HCT116 (cell line): ENCODE data around the gene SPRR4. TPM values are rescaled to one million over a fixed set of nuclear protein-coding genes. Genes with fewer than 3 reads are reported as not detected.

Source experiments
- ATAC-seq: fragments of 200-7000 bp; cut with Tn5 transposase; 2 replicates; pipeline ENCODE4 v1.9.1; 2020; ENCODE audit warnings: mild to moderate bottlenecking, moderate library complexity
- BruUV-seq: library from RNA; stranded (reverse); fragments of 400-500 nt; replicated peaks from 2 replicates; lab custom pipeline; 2021; lab: Mats Ljungman, UMichigan
- CTCF ChIA-PET: fragments of 300-600 bp; sonication (Branson Sonifier 250); formaldehyde crosslinking; loops from one replicate; lab custom pipeline; 2021; ENCODE audit warnings: antibody characterized with exemption; lab: Charles Lee
- POLR2A ChIA-PET: fragments of 300-600, 350-600 bp; sonication (Branson Sonifier 250); formaldehyde crosslinking; loops from one replicate; lab custom pipeline; 2021; ENCODE audit warnings: antibody characterized with exemption; lab: Charles Lee
- RAD21 ChIA-PET, 2 experiments: fragments of 300-600 bp; sonication (Branson Sonifier 250); formaldehyde crosslinking; loops; one replicate each; lab custom pipeline; 2023; ENCODE audit warnings: low total read pairs in 2 of 2; ENCODE audit not compliant: uncharacterized antibody in 2 of 2, unreplicated experiment in 2 of 2, low non-redundant PET in 1 of 2; lab: Charles Lee
- DNase-seq: peaks from one replicate; pipeline ENCODE4 v3.0.0-alpha.2; 2010; ENCODE audit warnings: low read depth, low spot score
- H2AFZ ChIP-seq: fragments of 200-600 bp; shearing (Covaris generic), sonication (generic); 2 replicates; pipeline ENCODE4 v1.6.1; 2017; ENCODE audit warnings: low read depth, mixed run types, mixed read lengths, antibody characterized with exemption, low read length; ENCODE audit not compliant: poor library complexity, severe bottlenecking
- H3K27ac ChIP-seq: 2 replicates; pipeline ENCODE4 v1.5.1; 2012; ENCODE audit warnings: low read depth, low read length
- H3K27me3 ChIP-seq: fragments of 200-600 bp; sonication (generic); 2 replicates; pipeline ENCODE4 v1.6.1; 2016; ENCODE audit warnings: mixed run types, low read length, mixed read lengths; ENCODE audit not compliant: insufficient read depth
- H3K36me3 ChIP-seq, 2 experiments: fragments of 200-500 bp in 1 of 2; fragments of 200-600 bp in 1 of 2; sonication (Bioruptor generic) in 1 of 2; sonication (generic) in 1 of 2; 2 replicates each; pipeline versions ENCODE4 v1.5.1 to v1.6.1; 2014 to 2016; ENCODE audit warnings: low read length in 2 of 2, inconsistent platforms in 1 of 2, mixed read lengths in 1 of 2, mixed run types in 1 of 2; ENCODE audit not compliant: insufficient read depth in 2 of 2, control insufficient read depth in 1 of 2
- H3K4me1 ChIP-seq, 2 experiments: fragments of 200-600 bp in 1 of 2; sonication (generic) in 1 of 2; 2 replicates each; pipeline versions ENCODE4 v1.5.1 to v1.6.1; 2012 to 2017; ENCODE audit warnings: low read length in 2 of 2, inconsistent platforms in 1 of 2, mild to moderate bottlenecking in 1 of 2, mixed read lengths in 1 of 2, mixed run types in 1 of 2, moderate library complexity in 1 of 2; ENCODE audit not compliant: insufficient read depth in 2 of 2, control insufficient read depth in 1 of 2
- H3K4me2 ChIP-seq: fragments of 200-600 bp; sonication (generic); 2 replicates; pipeline ENCODE4 v1.6.1; 2017; ENCODE audit warnings: mixed run types, low read length, mixed read lengths
- H3K4me3 ChIP-seq, 2 experiments: fragments of 200-600 bp in 1 of 2; sonication (generic) in 1 of 2; replicated peaks in 1 of 2; 2 replicates each; pipeline ENCODE4 v1.5.1; 2011 to 2016; ENCODE audit warnings: low read length in 2 of 2, control low read depth in 1 of 2, low read depth in 1 of 2, mild to moderate bottlenecking in 1 of 2, mixed read lengths in 1 of 2, mixed run types in 1 of 2
- H3K79me2 ChIP-seq: fragments of 200-600 bp; sonication (generic); 2 replicates; pipeline ENCODE4 v1.6.1; 2017; ENCODE audit warnings: mild to moderate bottlenecking, mixed run types, low read length, moderate library complexity, mixed read lengths; ENCODE audit not compliant: insufficient read depth
- H3K9ac ChIP-seq: fragments of 200-600 bp; sonication (generic); 2 replicates; pipeline ENCODE4 v1.6.1; 2016; ENCODE audit warnings: low read length, mixed read lengths
- H3K9me2 ChIP-seq: fragments of 200-600 bp; sonication (generic), shearing (Covaris generic); 2 replicates; pipeline ENCODE4 v1.6.1; 2017; ENCODE audit warnings: mixed run types, mild to moderate bottlenecking, moderate library complexity; ENCODE audit not compliant: insufficient read depth
- H3K9me3 ChIP-seq, 2 experiments: fragments of 200-500 bp in 1 of 2; fragments of 200-600 bp in 1 of 2; sonication (Bioruptor generic) in 1 of 2; sonication (generic) in 1 of 2; 2 replicates each; pipeline ENCODE4 v1.6.1; 2014 to 2017; ENCODE audit warnings: low read length in 2 of 2, mixed read lengths in 2 of 2, inconsistent platforms in 1 of 2, low read depth in 1 of 2, mild to moderate bottlenecking in 1 of 2, mixed run types in 1 of 2, moderate library complexity in 1 of 2; ENCODE audit not compliant: control insufficient read depth in 1 of 2, insufficient read depth in 1 of 2
- H4K20me1 ChIP-seq: fragments of 200-600 bp; sonication (generic), shearing (Covaris generic); 2 replicates; pipeline ENCODE4 v1.6.1; 2017; ENCODE audit warnings: mixed run types, mild to moderate bottlenecking, moderate library complexity; ENCODE audit not compliant: insufficient read depth
- CBX3 ChIP-seq: IDR thresholded peaks from 2 replicates; pipeline ENCODE4 v1.6.1; 2012; ENCODE audit warnings: low read depth
- CTCF ChIP-seq, 3 experiments: fragments of 200-600 bp in 1 of 3; sonication (generic) in 1 of 3; IDR thresholded peaks in 2 of 3; conservative IDR thresholded peaks in 1 of 3; 2 replicates each; pipeline ENCODE4 v1.5.1; 2012 to 2017; ENCODE audit warnings: low read depth in 2 of 3, low read length in 2 of 3, antibody characterized with exemption in 1 of 3, borderline replicate concordance in 1 of 3, control low read depth in 1 of 3, mild to moderate bottlenecking in 1 of 3, mixed read lengths in 1 of 3, mixed run types in 1 of 3, moderate library complexity in 1 of 3; ENCODE audit not compliant: insufficient read depth in 1 of 3
- EGR1 ChIP-seq: IDR thresholded peaks from 2 replicates; pipeline ENCODE4 v1.6.1; 2012; ENCODE audit warnings: low read depth
- ELF1 ChIP-seq: IDR thresholded peaks from 2 replicates; pipeline ENCODE4 v1.6.1; 2012; ENCODE audit warnings: low read depth, borderline replicate concordance
- MAX ChIP-seq: IDR thresholded peaks from 2 replicates; pipeline ENCODE4 v1.6.1; 2012
- SIN3A ChIP-seq: IDR thresholded peaks from 2 replicates; pipeline ENCODE4 v1.6.1; 2012; ENCODE audit warnings: low read depth
- SRF ChIP-seq: IDR thresholded peaks from 2 replicates; pipeline ENCODE4 v1.6.1; 2012; ENCODE audit warnings: low read depth
- TCF7L2 ChIP-seq: IDR thresholded peaks from 2 replicates; pipeline ENCODE4 v1.7.0; 2011; ENCODE audit warnings: borderline replicate concordance, inconsistent platforms; ENCODE audit not compliant: insufficient read depth, insufficient read length; ENCODE audit errors: extremely low read depth
- ZFX ChIP-seq: fragments of 450-650 bp; IDR thresholded peaks from 2 replicates; pipeline ENCODE4 v1.6.1; 2017
- ZNF274 ChIP-seq: fragments of 200-500 bp; sonication (Bioruptor generic); IDR thresholded peaks from 2 replicates; pipeline ENCODE4 v1.6.1; 2014; ENCODE audit warnings: mild to moderate bottlenecking, low read depth, low read length, inconsistent platforms
- intact Hi-C: fragments of 100-400 bp; cut with micrococcal nuclease; formaldehyde crosslinking; loops from 2 replicates; pipeline ENCODE4 v1.10.0; 2022
- total RNA-seq: library from RNA; stranded (reverse); gene quantifications from one replicate; pipeline ENCODE4 v1.2.1, GENCODE V29; 2021; ENCODE audit not compliant: unreplicated experiment

Gene SPRR4
- total RNA-seq, 1 experiment from 2014 or later: not detected

- ChIA-PET POLR2A (no interaction called here), CTCF (no interaction called here), RAD21 (no interaction called here)
- H3K9me2 ChIP-seq: no peaks in the 10 kb centered on the region
- H3K27me3 ChIP-seq: peaks cover 23% of the 10 kb centered on the region; the same call in 1 of the 2 replicates
- ATAC-seq (no peak), DNase-seq (no peak)
- peaks cover 0 to 10% of the 10 kb centered on the region in 2 experiments; a peak in 1 of 4 replicates for H3K4me1 ChIP-seq
- H3K36me3 ChIP-seq: no peaks in the 10 kb centered on the region
- no TSS peak for BruUV-seq
- TF ChIP-seq SIN3A (no peak), ZNF274 (no peak), CBX3 (no peak), CTCF (IDR thresholded peaks at IDR 0.05 in 2 of 3, conservative IDR thresholded peaks at IDR 0.05 in 1 of 3; ENCODE audit: borderline replicate concordance in 1 of 3, insufficient read depth in 1 of 3, low read depth in 2 of 3, low read length in 2 of 3) (no peak), ELF1 (no peak), ZFX (no peak), EGR1 (no peak)
- H3K27ac ChIP-seq: no peak overlapping the region
- no peak overlapping the region for H3K9ac ChIP-seq
- no peak overlapping the region for H3K4me3 ChIP-seq
- H4K20me1 ChIP-seq: no peaks in the 10 kb centered on the region
- H3K9me3 ChIP-seq: no peaks in the 10 kb centered on the region
- intact Hi-C loops: no loop called here
- H2AFZ ChIP-seq: no peak overlapping the region
- H3K79me2 ChIP-seq: no peaks in the 10 kb centered on the region
- H3K4me2 ChIP-seq: no peak overlapping the region
These were observed 28.0 kb downstream of the SPRR4 start for GRCh38 chr1:152998476-152998875.

GRCh38 chr1:152999818-153000217 lies 29.4 kb downstream of the SPRR4 start:
- peaks cover 23% of the 10 kb centered on the region; the same call in 1 of the 2 replicates for H3K27me3 ChIP-seq
- H3K4me3 ChIP-seq: no peak overlapping the region
- H3K4me1 ChIP-seq: peaks cover 0 to 10% of the 10 kb centered on the region in 2 experiments; a peak in 1 of 4 replicates
- no peak overlapping the region for H3K27ac ChIP-seq
- POLR2A ChIA-PET: no interaction called here
- intact Hi-C loops: no loop called here
- H3K4me2 ChIP-seq: no peak overlapping the region
- no TSS peak for BruUV-seq
- TF ChIP-seq ZFX (no peak), SRF (no peak), MAX (no peak), TCF7L2 (no peak)
- TF ChIP-seq, all 23 proteins: peak for 0
- H3K36me3 ChIP-seq: no peaks in the 10 kb centered on the region
- ChIA-PET RAD21 (no interaction called here), CTCF (no interaction called here)
- H3K9ac ChIP-seq: no peak overlapping the region
- H3K79me2 ChIP-seq: no peaks in the 10 kb centered on the region
- no peak for ATAC-seq
- DNase-seq: no peak
- no peaks in the 10 kb centered on the region for H3K9me2 ChIP-seq
- no peaks in the 10 kb centered on the region for H4K20me1 ChIP-seq
- no peak overlapping the region for H2AFZ ChIP-seq
- H3K9me3 ChIP-seq: no peaks in the 10 kb centered on the region
